Ovary (tissue), 9 donors: ENCODE measurements around the gene HLA-DQB1. TPM values are rescaled to one million over a fixed set of nuclear protein-coding genes. Genes with fewer than 3 reads are reported as not detected.

Experiments
- DNase-seq, 5 donors: peaks; one replicate each; pipeline ENCODE4 v3.0.0-alpha.2; 2019 to 2020
- H3K27ac ChIP-seq, 2 donors: fragments of 200-600 bp; one replicate each; pipeline versions ENCODE4 v1.5.1 to v1.8.0; 2019 to 2022
- H3K27me3 ChIP-seq: fragments of 200-600 bp; one replicate; pipeline ENCODE4 v1.8.0; 2022
- H3K36me3 ChIP-seq: fragments of 200-600 bp; sonication (generic); one replicate; pipeline ENCODE4 v1.5.1; 2019
- H3K4me1 ChIP-seq: one replicate; pipeline ENCODE4 v1.8.1; 2013; ENCODE audit warnings: mild to moderate bottlenecking, moderate library complexity; ENCODE audit not compliant: insufficient read depth
- H3K4me3 ChIP-seq: fragments of 200-600 bp; sonication (generic); one replicate; pipeline ENCODE4 v1.5.1; 2017
- H3K9me3 ChIP-seq, 2 donors: fragments of 200-600 bp in 1 of 2; sonication (generic) in 1 of 2; one replicate each; pipeline versions ENCODE4 v1.5.1 to v1.8.1; 2013 to 2019; ENCODE audit warnings: mild to moderate bottlenecking in 1 of 2, moderate library complexity in 1 of 2
- EP300 ChIP-seq: sonication (generic); formaldehyde crosslinking; IDR thresholded peaks from one replicate; pipeline ENCODE4 v1.6.1; 2017; ENCODE audit warnings: antibody characterized with exemption
- POLR2A ChIP-seq: fragments of 450-650 bp; IDR thresholded peaks from one replicate; pipeline ENCODE4 v1.6.1; 2017; ENCODE audit warnings: antibody characterized with exemption, mild to moderate bottlenecking, moderate library complexity
- WGBS, 3 donors: extraction: QIAGEN DNeasy Blood & Tissue Kit in 1 of 3; methylation state at CpG; one replicate each; pipeline versions ENCODE4 v1.1.5 to v1.1.7; 2013 to 2017; 5-methylcytosine and 5-hydroxymethylcytosine counted together
- intact Hi-C, 4 donors: fragments of 100-400 bp; cut with DNase I; formaldehyde crosslinking; loops; one replicate each; pipeline versions ENCODE4 v1.11.0 to v1.15.1; 2022 to 2023
- polyA plus RNA-seq, 2 donors: library from polyadenylated mRNA; stranded (reverse); fragments of 200-250 nt in 1 of 2; fragments of 350-450 nt in 1 of 2; fragmentation: Illumina TruSeq in 1 of 2; extraction: RNeasy Lipid Tissue Mini Kit (QIAGEN cat#74804) in 1 of 2; gene quantifications; one replicate each; pipeline ENCODE4 v1.2.3, GENCODE V29; 2013 to 2014
- total RNA-seq, 7 donors: library from RNA; depleted of rRNA in 2 of 7; stranded (reverse); fragments of >200 nt in 2 of 7; fragmentation: NEBNext Ultra II Directional in 3 of 7; extraction: Animal tissue kit (Norgen Biotek cat#: 25700) in 3 of 7; gene quantifications; one replicate each; pipeline versions ENCODE4 v1.1.0 to v1.2.4, GENCODE V29; 2016 to 2023
- TF ChIP-seq, protein P1 (sequence below), 3 donors: fragments of 450-650 bp in 2 of 3; fragments of 200-600 bp in 1 of 3; IDR thresholded peaks; one replicate each; pipeline versions ENCODE4 v1.5.1 to v1.8.0; 2016 to 2022; ENCODE audit warnings: antibody characterized with exemption in 3 of 3, mild to moderate bottlenecking in 1 of 3
- donor health status: DM: no; HTN: no; CAD: no; lungs with moderate emphysema.
- donor health status: DM: no; HTN: no; CAD: no.
- donor health status: Bipolar disorder and iron deficiency.
- donor health status: DM: yes; HTN: yes; CAD: no.
- donor health status: DM: no; HTN: no; CAD: no.
- donor health status: DM: yes; HTN: yes; CAD: no.

HLA-DQB1 gene
- total and polyA plus RNA-seq, 9 donors = 0.36 to 28.5 (median 7.7) TPM

- TF ChIP-seq, protein P1, sequence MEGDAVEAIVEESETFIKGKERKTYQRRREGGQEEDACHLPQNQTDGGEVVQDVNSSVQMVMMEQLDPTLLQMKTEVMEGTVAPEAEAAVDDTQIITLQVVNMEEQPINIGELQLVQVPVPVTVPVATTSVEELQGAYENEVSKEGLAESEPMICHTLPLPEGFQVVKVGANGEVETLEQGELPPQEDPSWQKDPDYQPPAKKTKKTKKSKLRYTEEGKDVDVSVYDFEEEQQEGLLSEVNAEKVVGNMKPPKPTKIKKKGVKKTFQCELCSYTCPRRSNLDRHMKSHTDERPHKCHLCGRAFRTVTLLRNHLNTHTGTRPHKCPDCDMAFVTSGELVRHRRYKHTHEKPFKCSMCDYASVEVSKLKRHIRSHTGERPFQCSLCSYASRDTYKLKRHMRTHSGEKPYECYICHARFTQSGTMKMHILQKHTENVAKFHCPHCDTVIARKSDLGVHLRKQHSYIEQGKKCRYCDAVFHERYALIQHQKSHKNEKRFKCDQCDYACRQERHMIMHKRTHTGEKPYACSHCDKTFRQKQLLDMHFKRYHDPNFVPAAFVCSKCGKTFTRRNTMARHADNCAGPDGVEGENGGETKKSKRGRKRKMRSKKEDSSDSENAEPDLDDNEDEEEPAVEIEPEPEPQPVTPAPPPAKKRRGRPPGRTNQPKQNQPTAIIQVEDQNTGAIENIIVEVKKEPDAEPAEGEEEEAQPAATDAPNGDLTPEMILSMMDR (IDR thresholded peaks at IDR 0.05) = no peak
- TF ChIP-seq POLR2A (no peak), EP300 (no peak)
- Histone ChIP-seq H3K27ac (no peak overlapping the region), H3K36me3 (no peaks in the 10 kb centered on the region), H3K4me1 (no peaks in the 10 kb centered on the region), H3K9me3 (no peaks in the 10 kb centered on the region), H3K4me3 (no peak overlapping the region), H3K27me3 (no peaks in the 10 kb centered on the region)
- no peak for DNase-seq
- intact Hi-C loops = loop anchor here in 1 of 4 donors (10.0 kb wide), 1 partner anchor 255 kb away; the partner anchor contains the start of gene HLA-DRA
- WGBS, 3 donors = 50 to 67% (median 58%) methylated on average over 5 of the region's 5 CpGs
Measured at GRCh38 chr6:32689531-32690501, 23.4 kb upstream of the HLA-DQB1 start.

DNA sequence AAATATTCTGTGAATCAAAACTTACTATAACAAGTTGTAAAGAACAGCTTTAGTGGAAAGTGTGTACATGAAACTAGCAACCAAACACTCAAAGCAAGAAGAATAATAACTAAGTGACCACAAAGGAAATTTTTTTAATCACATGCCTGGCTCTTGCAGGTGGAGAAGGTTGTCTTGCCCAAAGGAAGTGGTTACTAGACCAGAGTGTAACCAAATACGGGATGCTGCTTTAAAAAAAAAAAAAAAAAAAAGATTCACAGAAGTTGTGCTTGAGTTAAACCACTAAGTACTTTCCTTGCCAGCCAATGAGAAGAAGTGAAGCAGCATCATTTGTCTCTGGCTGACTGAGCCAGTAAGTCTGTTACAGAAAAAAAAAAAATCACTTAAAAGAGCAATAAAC is 19.1 kb upstream of the HLA-DQB1 start:
- TF ChIP-seq, protein P1 (IDR thresholded peaks at IDR 0.05) = no peak
- TF ChIP-seq POLR2A (no peak), EP300 (no peak)
- WGBS, 3 donors = 0 to 23% (median 11%) methylated on average over 1 of the region's 1 CpG
- H3K27ac ChIP-seq = no peak overlapping the region
- DNase-seq = no peak
- no peaks in the 10 kb centered on the region for H3K27me3 ChIP-seq
- H3K4me1 ChIP-seq = no peaks in the 10 kb centered on the region
- no peaks in the 10 kb centered on the region for H3K9me3 ChIP-seq
- H3K36me3 ChIP-seq = no peaks in the 10 kb centered on the region
- intact Hi-C loops = no loop called here
- no peak overlapping the region for H3K4me3 ChIP-seq

DNA sequence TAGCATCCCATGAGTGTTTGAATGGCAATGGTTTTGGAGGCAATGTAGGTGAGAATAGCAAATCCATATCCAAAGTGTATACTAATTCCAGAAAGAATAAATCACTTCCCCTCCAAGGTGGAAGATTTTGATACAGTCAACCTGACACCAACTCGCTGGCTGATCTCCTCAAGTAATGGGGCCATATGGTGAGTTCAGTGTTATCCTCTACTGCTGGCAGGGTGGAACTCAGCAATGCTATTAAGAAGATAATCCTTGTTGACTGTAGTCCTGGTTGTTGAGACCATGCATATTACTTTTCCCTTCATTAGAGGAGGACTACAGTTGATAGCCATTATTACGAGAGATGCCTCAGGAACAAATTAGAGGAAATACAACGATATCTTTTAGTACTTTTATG is 17.8 kb upstream of the HLA-DQB1 start:
- Histone ChIP-seq H3K4me3 (no peak overlapping the region), H3K27me3 (no peaks in the 10 kb centered on the region), H3K9me3 (no peaks in the 10 kb centered on the region), H3K27ac (no peak overlapping the region), H3K36me3 (no peaks in the 10 kb centered on the region), H3K4me1 (no peaks in the 10 kb centered on the region)
- no peak for TF ChIP-seq POLR2A
- TF ChIP-seq, protein P1 (IDR thresholded peaks at IDR 0.05) = no peak
- TF ChIP-seq EP300 = no peak
- 60 to 75% (median 75%) methylated on average over 3 of the region's 3 CpGs for WGBS, 3 donors
- intact Hi-C loops = no loop called here
- DNase-seq = no peak

- no peaks in the 10 kb centered on the region for H3K9me3 ChIP-seq
- H3K4me1 ChIP-seq = no peaks in the 10 kb centered on the region
- no peak for TF ChIP-seq POLR2A
- TF ChIP-seq EP300 = no peak
- TF ChIP-seq, protein P1 (IDR thresholded peaks at IDR 0.05) = no peak
- H3K27ac ChIP-seq = no peak overlapping the region
- H3K36me3 ChIP-seq = no peaks in the 10 kb centered on the region
- no peak for DNase-seq
- no peak overlapping the region for H3K4me3 ChIP-seq
- no peaks in the 10 kb centered on the region for H3K27me3 ChIP-seq
- 59 to 90% (median 65%) methylated on average over 1 of the region's 1 CpG for WGBS, 3 donors
- intact Hi-C loops = no loop called here
Measured at GRCh38 chr6:32680055-32680454, 13.6 kb upstream of the HLA-DQB1 start.
